Epithelial cell of esophagus (primary cell): ENCODE measurements around the gene ASIP.
"Not testable (repeated sequence)": the region's sequence is repeated elsewhere in the genome, so short reads cannot be mapped to it uniquely, and the experiment has no call there.

Experiments used
- DNase-seq: peaks from one replicate; pipeline ENCODE4 v3.0.0; 2010; ENCODE audit warnings: low read depth
- H3K4me3 ChIP-seq: 2 replicates; pipeline ENCODE4 v1.5.1; 2011; ENCODE audit warnings: mild to moderate bottlenecking, low read length, control low read depth
- TF ChIP-seq, protein P1 (sequence below): IDR thresholded peaks from 2 replicates; pipeline ENCODE4 v1.5.1; 2011; ENCODE audit warnings: low read depth, mild to moderate bottlenecking, low read length, control low read depth, inconsistent platforms; ENCODE audit not compliant: insufficient read depth; ENCODE audit errors: missing control alignments

The ASIP gene

DNA sequence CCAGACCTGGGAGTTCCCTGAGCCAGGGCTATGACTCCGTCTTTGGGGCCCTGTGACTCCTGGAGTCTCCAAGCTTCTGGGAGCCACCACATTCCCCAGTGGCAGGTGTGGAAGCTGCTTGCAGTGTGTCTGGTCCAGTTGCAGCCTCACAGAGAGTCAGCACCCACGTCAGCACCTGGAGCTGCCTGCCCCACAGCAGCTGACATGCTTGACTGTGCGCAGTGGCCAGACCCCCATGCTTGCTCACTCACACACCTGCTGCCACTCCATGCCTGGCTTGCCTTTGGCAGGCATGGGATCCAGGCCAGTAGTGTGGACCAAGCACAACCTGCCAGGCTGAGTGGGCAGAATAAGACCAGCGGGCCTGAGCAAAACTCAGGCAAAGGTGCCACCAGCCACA, 31.0 kb upstream of the ASIP start:
- H3K4me3 ChIP-seq, result no peak overlapping the region
- no peak for DNase-seq
- TF ChIP-seq, protein P1, sequence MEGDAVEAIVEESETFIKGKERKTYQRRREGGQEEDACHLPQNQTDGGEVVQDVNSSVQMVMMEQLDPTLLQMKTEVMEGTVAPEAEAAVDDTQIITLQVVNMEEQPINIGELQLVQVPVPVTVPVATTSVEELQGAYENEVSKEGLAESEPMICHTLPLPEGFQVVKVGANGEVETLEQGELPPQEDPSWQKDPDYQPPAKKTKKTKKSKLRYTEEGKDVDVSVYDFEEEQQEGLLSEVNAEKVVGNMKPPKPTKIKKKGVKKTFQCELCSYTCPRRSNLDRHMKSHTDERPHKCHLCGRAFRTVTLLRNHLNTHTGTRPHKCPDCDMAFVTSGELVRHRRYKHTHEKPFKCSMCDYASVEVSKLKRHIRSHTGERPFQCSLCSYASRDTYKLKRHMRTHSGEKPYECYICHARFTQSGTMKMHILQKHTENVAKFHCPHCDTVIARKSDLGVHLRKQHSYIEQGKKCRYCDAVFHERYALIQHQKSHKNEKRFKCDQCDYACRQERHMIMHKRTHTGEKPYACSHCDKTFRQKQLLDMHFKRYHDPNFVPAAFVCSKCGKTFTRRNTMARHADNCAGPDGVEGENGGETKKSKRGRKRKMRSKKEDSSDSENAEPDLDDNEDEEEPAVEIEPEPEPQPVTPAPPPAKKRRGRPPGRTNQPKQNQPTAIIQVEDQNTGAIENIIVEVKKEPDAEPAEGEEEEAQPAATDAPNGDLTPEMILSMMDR, result no peak

DNA sequence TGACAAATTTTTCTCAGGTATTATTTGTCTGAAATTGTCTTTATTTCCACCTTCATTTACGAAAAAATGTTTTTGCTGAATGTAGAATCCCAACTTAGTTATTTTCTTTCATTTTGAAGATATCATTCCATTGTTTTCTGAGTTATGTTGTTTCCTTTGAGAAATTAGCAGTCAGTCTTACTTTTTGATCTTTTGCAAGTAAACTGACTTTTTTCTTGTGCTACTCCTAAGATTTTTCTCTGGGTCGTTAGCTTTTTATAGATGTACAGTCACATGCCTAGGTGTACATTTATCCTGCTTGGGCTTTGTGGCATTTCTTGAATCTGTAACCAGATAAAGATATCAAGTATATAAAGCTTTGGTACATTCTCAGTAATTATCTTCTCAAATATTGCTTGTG, 29.6 kb upstream of the ASIP start:
- no peak for DNase-seq
- TF ChIP-seq, protein P1, result no peak
- no peak overlapping the region for H3K4me3 ChIP-seq

DNA sequence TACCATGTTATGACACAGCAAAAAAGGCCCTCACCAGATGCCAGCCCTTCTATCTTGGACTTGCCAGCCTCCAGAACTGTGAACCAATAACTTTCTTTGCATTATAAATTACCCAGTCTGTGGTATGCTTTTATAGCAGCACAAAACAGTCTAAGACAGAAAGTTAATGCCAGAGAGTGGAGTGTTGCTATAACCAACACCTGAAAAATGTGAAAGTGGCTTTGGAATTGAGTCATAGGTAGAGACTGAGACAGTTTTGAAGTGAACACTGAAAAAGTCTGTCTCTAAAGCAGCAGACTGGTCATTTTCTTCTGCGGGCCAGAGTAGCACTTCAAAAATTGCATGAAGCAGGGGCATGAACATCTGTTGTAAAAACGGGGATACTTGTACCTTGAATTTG, 28.0 kb upstream of the ASIP start:
- no peak overlapping the region for H3K4me3 ChIP-seq
- no peak for DNase-seq
- TF ChIP-seq, protein P1, result no peak

DNA sequence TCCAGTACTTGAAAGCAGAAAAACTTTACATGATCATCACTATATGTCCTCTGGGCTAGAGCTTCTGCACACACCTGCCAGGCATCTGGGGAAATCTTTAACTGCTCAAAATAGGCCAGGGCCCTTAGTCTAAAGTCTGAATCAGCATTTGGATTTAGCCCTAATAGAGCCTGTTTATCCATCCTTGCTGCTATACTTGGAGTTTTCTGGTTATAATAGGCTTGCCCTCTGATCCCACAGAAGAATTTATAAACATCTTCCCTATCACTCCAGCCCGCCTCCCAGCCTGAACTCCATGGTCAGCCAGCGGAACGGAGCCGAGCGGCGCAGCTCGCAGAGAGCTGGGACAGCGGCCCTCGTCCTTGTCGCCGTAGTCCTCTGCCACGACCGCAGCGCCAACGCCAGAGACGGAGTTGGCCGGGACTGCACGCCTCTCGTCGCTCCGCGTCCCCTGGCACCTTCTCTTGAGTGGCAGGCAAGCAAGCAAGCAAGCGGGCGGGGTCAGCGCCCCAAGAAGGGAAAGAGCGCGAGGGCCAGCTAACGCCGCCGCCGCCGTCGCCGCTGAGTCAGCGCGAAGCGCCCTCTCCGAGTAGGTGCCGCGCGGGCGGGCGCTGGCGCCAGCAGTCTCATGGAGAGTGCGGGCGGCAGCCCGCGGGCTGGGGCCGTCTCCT, 25.4 kb upstream of the ASIP start:
- peak overlapping the region; percentile 31 for H3K4me3 ChIP-seq
- DNase-seq, result peak; percentile 69
- TF ChIP-seq, protein P1, result no peak

DNA sequence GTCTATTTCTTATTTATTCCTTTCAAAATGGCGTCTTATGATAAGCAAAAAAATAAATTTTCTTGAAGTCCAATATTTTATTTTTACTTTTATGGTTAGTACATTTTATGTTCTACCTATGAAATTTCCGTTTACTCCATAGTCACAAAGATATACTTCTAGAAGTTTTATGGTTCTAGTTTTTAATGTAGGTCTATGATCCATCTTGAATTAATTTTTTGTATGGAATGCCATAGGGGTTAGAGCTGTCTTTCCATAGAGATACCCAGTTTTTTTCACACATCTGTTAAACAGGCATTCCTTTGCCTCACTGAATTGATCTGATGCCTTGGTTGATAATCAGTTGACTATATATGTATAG, 24.9 kb upstream of the ASIP start:
- TF ChIP-seq, protein P1, result no peak
- no peak for DNase-seq
- peak overlapping the region; percentile 31 for H3K4me3 ChIP-seq

DNA sequence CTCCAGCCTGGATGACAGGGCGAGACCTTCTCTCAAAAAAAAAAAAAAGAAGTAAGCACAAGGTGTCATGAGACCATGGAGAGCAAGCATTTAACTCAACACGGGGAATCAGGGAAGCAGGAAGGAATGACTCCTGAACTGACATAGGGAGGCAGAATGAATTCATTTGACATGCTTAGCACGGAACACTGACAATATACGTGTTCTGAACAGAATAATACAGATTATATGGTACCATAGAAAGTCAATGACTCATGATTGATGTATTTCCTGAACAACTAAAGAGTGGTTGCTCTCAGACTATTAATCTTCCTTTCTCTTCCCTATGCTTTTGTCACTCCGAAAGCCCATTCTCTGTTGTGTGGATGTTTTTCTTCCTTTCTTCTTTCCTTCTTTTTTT, 20.7 kb upstream of the ASIP start:
- TF ChIP-seq, protein P1, result no peak
- peak; percentile 58 for DNase-seq
- no peak overlapping the region for H3K4me3 ChIP-seq

DNA sequence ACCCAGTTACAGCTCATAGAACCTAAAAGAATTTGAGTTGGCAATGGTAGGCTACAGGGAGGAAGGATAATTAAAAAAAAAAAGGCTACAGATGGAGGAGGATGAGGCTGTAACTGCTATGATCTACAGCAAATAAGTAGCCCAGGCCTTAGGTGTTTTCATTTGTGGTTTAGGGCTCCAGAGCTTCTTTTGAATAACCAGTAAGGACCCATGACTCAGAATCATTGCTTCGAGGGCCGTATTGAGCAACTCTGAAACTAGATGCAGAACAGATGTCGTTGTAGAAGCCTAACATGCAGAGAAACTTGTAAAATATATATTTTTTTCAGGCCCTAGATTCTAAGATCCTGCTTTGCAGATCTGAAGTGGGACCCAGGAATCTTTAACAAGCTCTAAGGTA, 19.0 kb upstream of the ASIP start:
- TF ChIP-seq, protein P1, result no peak
- no peak overlapping the region for H3K4me3 ChIP-seq
- DNase-seq, result peak; percentile 82

DNA sequence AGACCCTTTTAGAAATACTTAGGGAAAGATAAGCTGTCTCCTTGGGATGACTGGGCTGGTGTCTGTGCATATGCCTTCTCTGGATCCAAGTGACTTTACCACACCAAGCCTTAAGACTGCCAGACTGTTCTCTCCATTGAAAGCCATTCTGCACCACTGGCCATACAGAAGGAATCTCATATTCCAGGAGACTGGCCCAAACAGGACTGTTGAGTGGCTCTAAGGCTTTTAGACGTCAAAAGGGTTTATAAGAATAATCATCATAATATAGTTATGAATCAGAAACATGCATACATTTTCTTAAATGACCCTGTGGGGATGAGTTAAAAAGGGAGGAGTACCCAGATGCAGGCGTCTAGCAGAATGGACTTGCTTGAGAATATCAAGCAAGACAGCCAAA, 17.0 kb upstream of the ASIP start:
- H3K4me3 ChIP-seq, DNase-seq: not testable (repeated sequence)
